GM19397 (cell line): ENCODE data around the gene ZNF667.

Source experiments
- ATAC-seq: cut with Tn5 transposase; IDR thresholded peaks from one replicate; pipeline ENCODE4 v1.9.1; 2021; ENCODE audit warnings: mild to moderate bottlenecking, moderate library complexity; ENCODE audit not compliant: unreplicated experiment

The ZNF667 gene

GRCh38 chr19:56393119-56394012 lies 83.8 kb downstream of the ZNF667 start, which contains the start of gene ZNF582:
Gene ZNF582, minus strand, starts transcription at chr19:56393534. Its CDS starts 1,782 bp downstream, at chr19:56391752.
- peak; percentile 90 for ATAC-seq
